Spleen (tissue), 11 donors: Measurements from ENCODE around the gene MSL3B.
A peak's percentile ranks its signal among the peaks of the same experiment; 100 is the strongest.

Source experiments
- DNase-seq: peaks from one replicate; pipeline ENCODE4 v3.0.0-alpha.2; 2020
- H3K27ac ChIP-seq, 8 donors: fragments of 200-600 bp; sonication (generic) in 7 of 8; 1 replicate in 4 of 8; 2 replicates in 4 of 8; pipeline versions ENCODE4 v1.5.0 to v1.8.0; 2016 to 2021; ENCODE audit warnings: inconsistent platforms in 4 of 8, mild to moderate bottlenecking in 4 of 8, moderate library complexity in 1 of 8
- H3K27me3 ChIP-seq, 7 donors: fragments of 200-600 bp; sonication (generic) in 6 of 7; replicated peaks in 1 of 7; 1 replicate in 4 of 7; 2 replicates in 3 of 7; pipeline versions ENCODE4 v1.5.0 to v1.8.0; 2016 to 2021; ENCODE audit warnings: inconsistent platforms in 3 of 7, mild to moderate bottlenecking in 1 of 7
- H3K36me3 ChIP-seq, 6 donors: fragments of 200-600 bp; sonication (generic) in 5 of 6; 1 replicate in 4 of 6; 2 replicates in 2 of 6; pipeline versions ENCODE4 v1.5.0 to v1.8.0; 2016 to 2021; ENCODE audit warnings: inconsistent platforms in 2 of 6
- H3K4me1 ChIP-seq, 6 donors: fragments of 200-600 bp; sonication (generic) in 5 of 6; 1 replicate in 3 of 6; 2 replicates in 3 of 6; pipeline versions ENCODE4 v1.5.0 to v1.8.0; 2016 to 2021; ENCODE audit warnings: inconsistent platforms in 3 of 6
- H3K4me3 ChIP-seq, 8 donors: fragments of 200-600 bp; sonication (generic) in 7 of 8; 1 replicate in 4 of 8; 2 replicates in 4 of 8; pipeline versions ENCODE4 v1.5.0 to v1.8.0; 2016 to 2021; ENCODE audit warnings: inconsistent platforms in 4 of 8, mild to moderate bottlenecking in 4 of 8, moderate library complexity in 2 of 8
- H3K9me3 ChIP-seq, 8 donors: fragments of 200-600 bp; sonication (generic) in 7 of 8; 1 replicate in 4 of 8; 2 replicates in 4 of 8; pipeline versions ENCODE4 v1.5.0 to v1.8.0; 2016 to 2021; ENCODE audit warnings: inconsistent platforms in 4 of 8
- CTCF ChIP-seq, 11 experiments: fragments of 200-600 bp in 7 of 11; fragments of 450-650 bp in 4 of 11; sonication (generic) in 4 of 11; IDR thresholded peaks in 8 of 11; conservative IDR thresholded peaks in 3 of 11; 1 replicate in 7 of 11; 2 replicates in 4 of 11; pipeline versions ENCODE4 v1.4.0 to v1.8.0; 2016 to 2021; ENCODE audit warnings: antibody characterized with exemption in 11 of 11, inconsistent platforms in 4 of 11, mild to moderate bottlenecking in 1 of 11
- POLR2A ChIP-seq, 3 donors: fragments of 450-650 bp; IDR thresholded peaks; one replicate each; pipeline ENCODE4 v1.5.1; 2017; ENCODE audit warnings: antibody characterized with exemption in 3 of 3, mild to moderate bottlenecking in 1 of 3
- POLR2AphosphoS5 ChIP-seq, 3 donors: sonication (generic); formaldehyde crosslinking; IDR thresholded peaks; one replicate each; pipeline ENCODE4 v1.5.1; 2017; ENCODE audit warnings: antibody characterized with exemption in 3 of 3
- WGBS, 5 donors: extraction: QIAGEN DNeasy Blood & Tissue Kit in 3 of 5; methylation state at CpG; one replicate each; pipeline versions ENCODE4 v1.1.5 to v1.1.7; 2013 to 2018; 5-methylcytosine and 5-hydroxymethylcytosine counted together
- intact Hi-C: fragments of 100-400 bp; cut with DNase I; formaldehyde crosslinking; loops from one replicate; pipeline ENCODE4 v1.15.0; 2023; ENCODE audit warnings: low total_unique reads
- donor health status: healthy with polysubstance abuse.
- donor health status: DM: no; HTN: no; CAD: no; lungs with moderate emphysema.
- donor health status: DM: no; HTN: no; CAD: no.
- donor health status: Bipolar disorder and iron deficiency.
- donor health status: healthy.
- donor health status: DM: no; HTN: no; CAD: no.
- donor health status: DM: yes; HTN: yes; CAD: no.

Gene MSL3B

GRCh38 chr2:233817995-233818638 is 50.1 kb downstream of the MSL3B start:
- DNase-seq, result peak; percentile 59
- Histone ChIP-seq H3K4me1 (no peaks in the 10 kb centered on the region), H3K36me3 (no peaks in the 10 kb centered on the region), H3K27ac (no peak overlapping the region), H3K4me3 (no peak overlapping the region), H3K27me3 (peaks cover 0 to 13% (median 0%) of the 10 kb centered on the region in 7 donors), H3K9me3 (peaks cover 0 to 4% (median 0%) of the 10 kb centered on the region in 8 donors)
- WGBS, 5 donors, result 86 to 93% (median 91%) methylated on average over 7 to 11 of the region's 11 CpGs
- TF ChIP-seq POLR2AphosphoS5 (IDR thresholded peaks at IDR 0.05) (no peak), CTCF (IDR thresholded peaks at IDR 0.05 in 8 of 11, conservative IDR thresholded peaks at IDR 0.05 in 3 of 11) (no peak), POLR2A (IDR thresholded peaks at IDR 0.05) (no peak)
- intact Hi-C loops, result no loop called here

GRCh38 chr2:233817361-233817911 is 50.8 kb downstream of the MSL3B start:
- no peak for TF ChIP-seq POLR2AphosphoS5 (IDR thresholded peaks at IDR 0.05)
- no peak for TF ChIP-seq CTCF (IDR thresholded peaks at IDR 0.05 in 8 of 11, conservative IDR thresholded peaks at IDR 0.05 in 3 of 11)
- TF ChIP-seq POLR2A (IDR thresholded peaks at IDR 0.05), result no peak
- Histone ChIP-seq H3K4me1 (no peaks in the 10 kb centered on the region), H3K4me3 (no peak overlapping the region), H3K36me3 (no peaks in the 10 kb centered on the region), H3K9me3 (peaks cover 0 to 4% (median 0%) of the 10 kb centered on the region in 8 donors), H3K27ac (no peak overlapping the region), H3K27me3 (peaks cover 0 to 13% (median 0%) of the 10 kb centered on the region in 7 donors)
- DNase-seq, result peak; percentile 49
- intact Hi-C loops, result no loop called here
- WGBS, 5 donors, result 63 to 80% (median 74%) methylated on average over 3 of the region's 3 CpGs

GRCh38 chr2:233816771-233817170 is 51.4 kb downstream of the MSL3B start:
- DNase-seq, result peak; percentile 46
- intact Hi-C loops, result no loop called here
- peaks cover 0 to 15% (median 0%) of the 10 kb centered on the region in 7 donors for H3K27me3 ChIP-seq
- H3K9me3 ChIP-seq, result peaks cover 0 to 4% (median 0%) of the 10 kb centered on the region in 8 donors
- no peaks in the 10 kb centered on the region for H3K36me3 ChIP-seq
- H3K4me3 ChIP-seq, result no peak overlapping the region
- no peak overlapping the region for H3K27ac ChIP-seq
- WGBS, 5 donors, result 75 to 81% (median 78%) methylated on average over 4 of the region's 4 CpGs
- H3K4me1 ChIP-seq, result no peaks in the 10 kb centered on the region
- TF ChIP-seq POLR2AphosphoS5 (IDR thresholded peaks at IDR 0.05) (no peak), CTCF (IDR thresholded peaks at IDR 0.05 in 8 of 11, conservative IDR thresholded peaks at IDR 0.05 in 3 of 11) (no peak), POLR2A (IDR thresholded peaks at IDR 0.05) (no peak)

GRCh38 chr2:233816334-233816733 is 51.9 kb downstream of the MSL3B start:
- WGBS, 5 donors, result 54 to 75% (median 68%) methylated on average over 2 of the region's 2 CpGs
- intact Hi-C loops, result no loop called here
- DNase-seq, result peak; percentile 22

More at GRCh38 chr2:233816334-233816733, 51.9 kb downstream of the MSL3B start:
- H3K9me3 ChIP-seq, result peaks cover 0 to 4% (median 0%) of the 10 kb centered on the region in 8 donors
- H3K36me3 ChIP-seq, result no peaks in the 10 kb centered on the region
- no peak overlapping the region for H3K4me3 ChIP-seq
- peaks cover 0 to 20% (median 0%) of the 10 kb centered on the region in 7 donors for H3K27me3 ChIP-seq
- TF ChIP-seq POLR2AphosphoS5 (IDR thresholded peaks at IDR 0.05), result no peak
- no peak for TF ChIP-seq CTCF (IDR thresholded peaks at IDR 0.05 in 8 of 11, conservative IDR thresholded peaks at IDR 0.05 in 3 of 11)
- no peak for TF ChIP-seq POLR2A (IDR thresholded peaks at IDR 0.05)
- H3K4me1 ChIP-seq, result no peaks in the 10 kb centered on the region
- H3K27ac ChIP-seq, result no peak overlapping the region
